Small intestine (tissue), 7 donors: ENCODE results near the gene KCNK17. TPM values are rescaled to one million over a fixed set of nuclear protein-coding genes. Genes with fewer than 3 reads are reported as not detected.

Experiments
- DNase-seq, 2 donors: peaks; one replicate each; pipeline versions ENCODE4 v3.0.0 to v3.0.0-alpha.2; 2013
- FAIRE-seq: peaks from 2 replicates; lab custom pipeline; 2012; peaks lifted over from hg19 to GRCh38; lab: Jason Lieb, UNC
- H3K27ac ChIP-seq, 3 donors: one replicate each; pipeline ENCODE4 v1.5.1; 2013; ENCODE audit warnings: low read length in 2 of 3, mild to moderate bottlenecking in 2 of 3, control low read depth in 1 of 3, inconsistent platforms in 1 of 3, low read depth in 1 of 3, moderate library complexity in 1 of 3
- H3K27me3 ChIP-seq, 3 donors: one replicate each; pipeline ENCODE4 v1.6.1; 2013; ENCODE audit warnings: low read length in 3 of 3, inconsistent platforms in 1 of 3; ENCODE audit not compliant: control insufficient read depth in 3 of 3, insufficient read depth in 3 of 3
- H3K36me3 ChIP-seq, 3 donors: one replicate each; pipeline ENCODE4 v1.6.1; 2013; ENCODE audit warnings: low read length in 3 of 3, inconsistent platforms in 1 of 3, low read depth in 1 of 3, mild to moderate bottlenecking in 1 of 3, moderate library complexity in 1 of 3; ENCODE audit not compliant: control insufficient read depth in 3 of 3, insufficient read depth in 2 of 3
- H3K4me1 ChIP-seq, 3 donors: one replicate each; pipeline ENCODE4 v1.6.1; 2013; ENCODE audit warnings: low read length in 2 of 3, inconsistent platforms in 1 of 3, low read depth in 1 of 3, mild to moderate bottlenecking in 1 of 3, moderate library complexity in 1 of 3; ENCODE audit not compliant: control insufficient read depth in 3 of 3, insufficient read depth in 2 of 3
- H3K4me3 ChIP-seq, 3 donors: one replicate each; pipeline ENCODE4 v1.5.1; 2013; ENCODE audit warnings: low read length in 3 of 3, control low read depth in 1 of 3, inconsistent platforms in 1 of 3, low read depth in 1 of 3, mild to moderate bottlenecking in 1 of 3, moderate library complexity in 1 of 3
- H3K9me3 ChIP-seq, 2 donors: one replicate each; pipeline ENCODE4 v1.6.1; 2013; ENCODE audit warnings: low read depth in 1 of 2, low read length in 1 of 2; ENCODE audit not compliant: control insufficient read depth in 2 of 2, insufficient read depth in 1 of 2
- WGBS, 3 donors: extraction: QIAGEN DNeasy Blood & Tissue Kit; methylation state at CpG; one replicate each; pipeline ENCODE4 v1.1.7; 2013; 5-methylcytosine and 5-hydroxymethylcytosine counted together
- polyA plus RNA-seq, 4 donors: library from polyadenylated mRNA; stranded (reverse) in 3 of 4; unstranded in 1 of 4; fragments of 200-250 nt in 3 of 4; fragments of 120-200 nt in 1 of 4; gene quantifications; one replicate each; pipeline versions ENCODE4 v1.2.1 to v1.2.3, GENCODE V29; 2013
- donor health status: healthy with polysubstance abuse.
- donor health status: control.
- donor health status: control.
- donor health status: Bipolar disorder and iron deficiency.
- donor health status: healthy.

KCNK17 gene
- polyA plus RNA-seq, 4 donors, result 0.45 to 1.4 (median 1.3) TPM; not detected in 1

- Histone ChIP-seq H3K4me3 (no peak overlapping the region), H3K36me3 (no peaks in the 10 kb centered on the region), H3K4me1 (peaks cover 2 to 6% (median 3%) of the 10 kb centered on the region in 3 donors), H3K27ac (peak overlapping the region in 2 of 3 donors; percentile 93 to 98), H3K9me3 (no peaks in the 10 kb centered on the region), H3K27me3 (peaks cover 0 to 58% (median 0%) of the 10 kb centered on the region in 3 donors)
- DNase-seq (peak in 1 of 2 donors; percentile 88), FAIRE-seq (no peak)
- WGBS, 3 donors, result 62 to 85% (median 66%) methylated on average over 6 of the region's 6 CpGs
These were observed 34.7 kb downstream of the KCNK17 start for GRCh38 chr6:39279539-39279938.

GRCh38 chr6:39276379-39276995 lies 37.7 kb downstream of the KCNK17 start:
- no peaks in the 10 kb centered on the region for H3K36me3 ChIP-seq
- FAIRE-seq, result no peak
- peak; percentile 17 to 29 for DNase-seq
- H3K4me1 ChIP-seq, result peaks cover 0 to 4% (median under 1%) of the 10 kb centered on the region in 3 donors
- H3K9me3 ChIP-seq, result no peaks in the 10 kb centered on the region
- 78 to 88% (median 84%) methylated on average over 3 of the region's 3 CpGs for WGBS, 3 donors
- peak overlapping the region in 1 of 3 donors; percentile 42 for H3K27ac ChIP-seq
- no peak overlapping the region for H3K4me3 ChIP-seq
- peaks cover 0 to 48% (median 0%) of the 10 kb centered on the region in 3 donors for H3K27me3 ChIP-seq

- Histone ChIP-seq H3K27me3 (peaks cover 0 to 45% (median 0%) of the 10 kb centered on the region in 3 donors), H3K27ac (no peak overlapping the region), H3K4me3 (no peak overlapping the region), H3K9me3 (no peaks in the 10 kb centered on the region), H3K36me3 (no peaks in the 10 kb centered on the region), H3K4me1 (peaks cover 0 to 5% (median 4%) of the 10 kb centered on the region in 3 donors)
- FAIRE-seq, result no peak
- 88 to 92% (median 91%) methylated on average over 3 of the region's 3 CpGs for WGBS, 3 donors
- no peak for DNase-seq
These were observed 39.3 kb downstream of the KCNK17 start for GRCh38 chr6:39274903-39275302.

- DNase-seq, result no peak
- H3K4me1 ChIP-seq, result peaks cover 0 to 8% (median 5%) of the 10 kb centered on the region in 3 donors
- 64 to 71% (median 70%) methylated on average over 4 of the region's 4 CpGs for WGBS, 3 donors
- no peak overlapping the region for H3K27ac ChIP-seq
- H3K27me3 ChIP-seq, result peaks cover 0 to 41% (median 0%) of the 10 kb centered on the region in 3 donors
- no peaks in the 10 kb centered on the region for H3K9me3 ChIP-seq
- H3K4me3 ChIP-seq, result no peak overlapping the region
- no peaks in the 10 kb centered on the region for H3K36me3 ChIP-seq
- no peak for FAIRE-seq
These were observed 39.7 kb downstream of the KCNK17 start for GRCh38 chr6:39274471-39274870.

GRCh38 chr6:39273406-39273821 lies 40.8 kb downstream of the KCNK17 start:
- no peak for FAIRE-seq
- Histone ChIP-seq H3K27me3 (peaks cover 0 to 38% (median 0%) of the 10 kb centered on the region in 3 donors), H3K4me1 (peaks cover 0 to 8% (median 2%) of the 10 kb centered on the region in 3 donors), H3K9me3 (no peaks in the 10 kb centered on the region), H3K27ac (no peak overlapping the region), H3K4me3 (no peak overlapping the region), H3K36me3 (no peaks in the 10 kb centered on the region)
- WGBS, 3 donors, result 72 to 78% (median 75%) methylated on average over 5 to 6 of the region's 6 CpGs
- DNase-seq, result no peak

GRCh38 chr6:39269961-39270360 lies 44.3 kb downstream of the KCNK17 start:
- FAIRE-seq (no peak), DNase-seq (peak; percentile 37 to 67)
- H3K9me3 ChIP-seq, result no peaks in the 10 kb centered on the region
- peaks cover 0 to 20% (median 0%) of the 10 kb centered on the region in 3 donors for H3K27me3 ChIP-seq
- no peaks in the 10 kb centered on the region for H3K36me3 ChIP-seq
- peaks cover 0 to 13% (median 2%) of the 10 kb centered on the region in 3 donors for H3K4me1 ChIP-seq
- no peak overlapping the region for H3K27ac ChIP-seq
- no peak overlapping the region for H3K4me3 ChIP-seq
- WGBS, 3 donors, result 30 to 66% (median 40%) methylated on average over 1 of the region's 1 CpG

- Histone ChIP-seq H3K9me3 (no peaks in the 10 kb centered on the region), H3K4me3 (no peak overlapping the region), H3K4me1 (peaks cover 0 to 13% (median 2%) of the 10 kb centered on the region in 3 donors), H3K36me3 (no peaks in the 10 kb centered on the region), H3K27me3 (peaks cover 0 to 15% (median 0%) of the 10 kb centered on the region in 3 donors), H3K27ac (no peak overlapping the region)
- DNase-seq (no peak), FAIRE-seq (no peak)
- WGBS, 3 donors, result 83 to 91% (median 86%) methylated on average over 3 of the region's 3 CpGs
These were observed 45.5 kb downstream of the KCNK17 start for GRCh38 chr6:39268721-39269120.

- H3K4me3 ChIP-seq, result no peak overlapping the region
- no peaks in the 10 kb centered on the region for H3K9me3 ChIP-seq
- DNase-seq, result no peak
- no peaks in the 10 kb centered on the region for H3K36me3 ChIP-seq
- H3K27ac ChIP-seq, result no peak overlapping the region
- H3K27me3 ChIP-seq, result peaks cover 0 to 9% (median 0%) of the 10 kb centered on the region in 3 donors
- peaks cover 0 to 13% (median 2%) of the 10 kb centered on the region in 3 donors for H3K4me1 ChIP-seq
- no peak for FAIRE-seq
- WGBS, 3 donors, result 81 to 91% (median 90%) methylated on average over 7 of the region's 7 CpGs
These were observed 46.0 kb downstream of the KCNK17 start for GRCh38 chr6:39268171-39268570.
